Adipose tissue (tissue), 3 donors: ENCODE results near the gene ZNF346. TPM values are rescaled to one million over a fixed set of nuclear protein-coding genes. Genes with fewer than 3 reads are reported as not detected.

Experiments
- H3K27ac ChIP-seq: one replicate; pipeline ENCODE4 v1.5.1; 2013; ENCODE audit warnings: low read depth, low read length
- WGBS, 3 donors: extraction: QIAGEN DNeasy Blood & Tissue Kit; methylation state at CpG; one replicate each; pipeline ENCODE4 v1.1.7; 2013; 5-methylcytosine and 5-hydroxymethylcytosine counted together
- polyA plus RNA-seq, 3 donors: library from polyadenylated mRNA; stranded (reverse); fragments of 200-250 nt; gene quantifications; one replicate each; pipeline ENCODE4 v1.2.3, GENCODE V29; 2013
- donor health status: healthy with polysubstance abuse.
- donor health status: Bipolar disorder and iron deficiency.
- donor health status: healthy.

Gene ZNF346
- polyA plus RNA-seq, 3 donors: 5.3 to 6.0 (median 5.8) TPM

DNA sequence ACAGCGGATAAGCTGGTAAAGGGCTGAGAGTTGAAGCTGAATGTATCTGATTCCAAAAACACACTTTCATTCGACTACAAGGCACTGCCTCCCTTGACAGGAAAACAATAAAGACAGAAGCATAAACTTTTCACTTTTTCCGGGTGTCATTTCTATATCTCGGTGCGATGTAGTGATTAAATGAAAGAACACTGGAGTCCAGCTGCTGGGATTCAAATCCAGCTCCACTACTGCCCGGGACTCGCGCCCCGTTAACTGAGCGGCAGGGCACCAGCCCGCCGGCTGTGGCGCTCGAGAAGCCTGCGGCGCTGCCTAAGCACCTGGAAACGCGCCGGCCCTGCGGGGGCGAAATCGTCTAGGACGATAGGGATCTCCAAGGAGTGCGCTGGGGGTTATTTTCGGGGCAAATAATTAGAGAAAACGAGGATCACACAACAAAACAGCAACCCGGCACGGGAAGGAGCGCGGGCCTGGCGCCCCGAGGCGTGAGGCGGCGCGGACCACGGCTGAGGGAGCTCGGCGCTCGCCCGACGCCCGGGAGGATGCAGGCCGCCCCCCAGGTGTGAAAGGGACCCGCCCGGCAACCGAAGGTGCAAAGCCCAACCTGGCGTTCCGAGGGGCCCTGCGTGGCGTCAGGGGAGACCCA lies 16.8 kb upstream of the ZNF346 start:
- WGBS, 3 donors: 0 to 1% (median 1%) methylated on average over 46 to 51 of the region's 51 CpGs
- no peak overlapping the region for H3K27ac ChIP-seq

DNA sequence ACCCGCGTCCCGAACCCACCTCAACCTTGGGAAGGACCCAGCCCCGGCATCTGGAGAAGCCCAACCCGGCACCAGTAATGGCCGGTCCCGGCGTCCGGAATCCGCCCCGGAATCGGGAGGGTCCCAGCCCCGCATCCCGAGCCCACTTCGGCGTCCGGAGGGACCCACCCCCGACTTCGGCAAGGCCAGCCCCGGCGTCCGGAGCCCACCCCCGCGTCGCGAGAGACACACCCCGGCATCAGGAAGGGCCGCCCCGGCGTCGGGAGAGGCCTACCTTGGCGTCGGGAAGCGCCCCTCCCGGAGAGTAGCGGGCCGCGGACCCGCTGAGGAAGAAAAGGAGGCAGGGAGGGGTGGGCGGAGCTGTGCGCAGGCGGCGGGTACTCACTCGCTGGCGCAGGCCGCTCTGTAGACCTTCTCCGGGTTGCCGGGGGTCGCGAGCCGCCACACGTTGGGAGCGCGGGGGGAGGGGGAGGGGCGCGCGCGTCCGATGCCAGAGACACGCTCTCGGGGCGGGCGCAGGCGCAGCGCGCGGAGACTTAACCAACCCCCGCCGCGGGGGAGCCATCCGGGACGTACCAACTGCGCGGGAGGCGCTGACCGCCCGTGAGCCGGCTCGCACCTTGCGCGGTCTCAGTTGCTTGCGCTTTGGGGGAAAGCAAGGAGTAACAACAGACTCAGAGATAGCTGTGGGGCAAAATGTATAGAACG lies 16.1 kb upstream of the ZNF346 start, which contains the start of gene UIMC1:
TSS of gene UIMC1 (minus strand) at position 515 of the 708 bp plus-strand sequence. CDS start 24,164 bp downstream, outside the sequence.
- H3K27ac ChIP-seq: peak within 1 kb of the TSS; percentile 39
- WGBS, 3 donors: 0% methylated on average over 69 to 83 of the region's 83 CpGs

DNA sequence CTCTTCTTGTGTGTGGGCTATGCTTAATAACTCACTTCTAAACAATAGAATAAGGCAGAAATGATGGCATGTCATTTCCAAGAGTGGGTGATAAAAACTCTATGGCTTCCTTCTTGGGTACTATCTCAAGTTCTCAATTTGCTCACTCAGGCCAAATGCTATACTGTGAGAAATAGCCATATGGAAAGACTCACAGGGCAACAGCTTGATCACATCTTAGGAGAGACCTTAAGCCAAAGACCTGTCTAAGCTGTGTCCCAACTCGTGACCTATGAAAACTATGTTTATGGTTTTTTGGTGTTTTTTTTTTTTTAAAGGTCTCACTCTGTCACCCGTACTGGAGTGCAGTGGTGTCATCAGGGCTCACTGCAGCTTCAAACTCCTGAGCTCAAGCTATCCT lies 13.8 kb upstream of the ZNF346 start:
- 50 to 62% (median 56%) methylated on average over 2 of the region's 2 CpGs for WGBS, 3 donors
- no peak overlapping the region for H3K27ac ChIP-seq

DNA sequence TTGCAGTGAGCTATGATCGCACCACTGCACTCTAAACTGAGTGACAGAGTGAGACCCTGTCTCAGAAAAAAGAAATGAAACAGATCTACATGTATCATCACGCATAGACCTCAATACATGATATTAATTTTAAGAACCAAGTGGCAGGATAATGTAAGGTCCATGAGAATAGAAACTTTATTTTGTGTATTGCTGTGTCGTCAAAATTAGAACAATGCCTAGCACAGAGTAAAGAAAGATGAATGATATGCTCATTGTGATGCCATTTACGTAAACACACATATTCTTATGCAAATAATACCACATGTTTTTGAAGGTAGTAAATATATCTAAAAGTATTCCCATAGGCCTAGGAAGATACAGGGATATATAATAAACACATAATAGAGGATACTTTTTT lies 12.3 kb upstream of the ZNF346 start:
- no peak overlapping the region for H3K27ac ChIP-seq
- 96 to 97% (median 96%) methylated on average over 4 of the region's 4 CpGs for WGBS, 3 donors

DNA sequence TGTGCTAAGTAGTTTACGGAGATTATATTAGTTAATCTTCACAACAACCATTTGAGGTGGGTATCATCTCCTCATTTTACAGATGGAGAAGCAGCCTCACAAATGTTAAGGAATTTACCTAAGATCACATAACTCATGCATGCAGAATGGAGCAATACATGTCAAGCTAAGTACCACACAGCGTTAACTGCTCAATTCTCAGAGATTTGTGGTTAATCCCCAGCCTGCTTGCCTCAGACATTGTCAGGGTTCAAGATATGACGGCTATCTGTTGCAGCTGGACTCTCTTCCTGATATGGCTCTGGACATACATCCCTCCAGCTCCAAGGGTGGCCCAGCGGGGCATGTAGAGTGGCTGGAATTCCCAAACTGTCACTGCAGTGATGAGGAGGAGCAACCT lies 7.3 kb upstream of the ZNF346 start:
- 91 to 96% (median 91%) methylated on average over 4 of the region's 4 CpGs for WGBS, 3 donors

DNA sequence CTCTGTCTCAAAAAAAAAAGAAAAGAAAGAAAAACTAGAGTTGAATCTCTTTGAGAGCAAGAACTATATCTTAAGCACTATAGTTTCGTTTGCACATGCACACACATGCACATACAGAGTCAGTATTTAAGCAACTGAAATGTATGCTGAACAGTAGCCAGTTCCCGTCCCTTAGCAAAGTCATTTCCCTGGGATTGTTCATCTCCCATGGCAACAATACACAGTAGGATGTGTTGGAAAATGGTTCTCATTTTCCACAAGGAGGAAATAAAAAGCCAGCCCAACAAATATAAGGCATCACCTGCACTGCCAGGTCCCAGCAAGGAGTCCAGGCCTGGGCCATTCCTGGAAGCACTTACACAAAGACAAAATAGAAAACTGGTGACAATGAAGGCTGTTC lies 4.2 kb upstream of the ZNF346 start:
- WGBS, 3 donors: 86 to 91% (median 90%) methylated on average over 2 of the region's 2 CpGs

More for the DNA sequence above, 7.3 kb upstream of the ZNF346 start:
- H3K27ac ChIP-seq: no peak overlapping the region

DNA sequence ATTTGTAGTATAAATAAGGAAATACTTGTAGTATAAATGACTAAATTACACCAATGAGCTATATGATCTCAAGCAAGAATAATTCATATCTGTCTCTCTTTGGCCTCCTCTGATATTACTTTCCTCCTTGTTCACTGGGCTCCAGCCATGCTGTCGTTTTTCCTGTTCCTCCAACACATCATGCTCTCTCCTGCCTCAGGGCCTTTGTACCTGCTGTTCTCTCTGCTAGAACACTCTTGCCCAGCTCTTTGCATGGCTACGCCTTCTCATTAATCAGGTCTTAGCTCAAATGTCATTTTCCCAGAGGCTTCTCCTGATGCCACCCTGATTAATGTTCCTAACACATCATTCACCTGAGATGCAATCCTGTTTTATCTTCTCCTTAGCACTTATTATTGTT lies 2.5 kb upstream of the ZNF346 start:
- 96 to 98% (median 96%) methylated on average over 2 of the region's 2 CpGs for WGBS, 3 donors
- no peak overlapping the region for H3K27ac ChIP-seq

More for the DNA sequence above, 4.2 kb upstream of the ZNF346 start:
- no peak overlapping the region for H3K27ac ChIP-seq

DNA sequence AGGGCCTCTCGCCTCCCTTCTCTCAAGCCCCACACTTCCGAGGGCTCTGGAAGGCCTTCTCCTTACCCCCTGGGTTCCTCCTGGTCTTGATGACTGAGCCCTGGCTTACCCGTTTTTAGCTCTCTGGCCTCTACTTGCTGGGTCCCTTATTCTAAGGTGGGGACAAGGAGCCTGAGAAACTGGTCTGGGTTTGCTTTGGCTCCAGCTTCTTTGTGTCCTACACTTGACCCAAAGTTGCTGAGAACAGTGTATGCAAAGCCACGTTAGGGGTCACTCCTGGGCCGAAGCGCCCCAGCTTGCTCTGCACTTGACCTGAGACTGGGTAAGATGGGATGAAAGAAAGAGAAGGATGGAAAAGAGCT lies 788 bp downstream of the ZNF346 start:
- no peak overlapping the region for H3K27ac ChIP-seq
- 18 to 32% (median 19%) methylated on average over 6 of the region's 6 CpGs for WGBS, 3 donors

DNA sequence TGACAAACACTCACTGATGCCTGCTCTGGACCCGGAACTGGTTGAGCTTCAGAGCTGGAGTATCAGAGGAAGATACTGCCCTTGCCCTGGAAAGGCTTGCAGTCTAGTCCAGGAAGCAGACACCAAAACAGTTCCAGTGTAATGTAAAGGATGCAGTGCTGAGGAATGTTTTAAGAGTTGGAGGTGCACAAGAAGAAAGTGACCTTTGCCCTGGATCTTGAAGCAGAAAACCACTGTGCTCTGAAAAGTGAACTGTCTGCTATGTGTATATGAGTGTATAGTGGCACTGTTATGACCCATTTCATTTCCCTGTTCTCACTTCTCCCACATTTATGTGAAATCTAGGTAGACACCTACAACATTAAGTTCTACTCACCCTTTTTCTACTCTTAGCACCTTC lies 2.1 kb downstream of the ZNF346 start:
- 96 to 100% (median 96%) methylated on average over 1 of the region's 1 CpG for WGBS, 3 donors
- no peak overlapping the region for H3K27ac ChIP-seq

DNA sequence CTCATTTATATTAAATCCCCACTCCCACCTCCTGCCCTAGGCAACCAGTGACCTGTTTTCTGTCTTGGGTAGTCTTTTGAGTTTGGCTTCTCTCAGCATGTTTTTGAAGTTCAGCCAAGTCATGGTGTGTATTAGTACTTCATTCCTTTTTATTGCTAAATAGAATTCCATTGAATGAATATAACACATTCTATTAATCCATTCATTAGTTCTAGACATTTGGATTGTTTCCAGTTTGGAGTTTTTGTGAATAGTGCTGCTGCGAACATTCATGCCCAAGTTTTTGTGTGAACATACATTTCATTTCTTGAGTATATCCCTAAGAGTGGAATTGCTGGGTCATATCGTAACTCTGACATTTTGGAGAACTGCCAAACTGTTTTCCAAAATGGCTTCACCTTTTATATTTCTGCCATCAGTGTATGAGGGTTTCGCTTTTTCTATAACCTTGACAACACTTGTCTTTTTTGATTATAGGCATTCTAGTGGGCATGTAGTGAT lies 2.7 kb downstream of the ZNF346 start:
- 80 to 85% (median 82%) methylated on average over 3 of the region's 3 CpGs for WGBS, 3 donors
- no peak overlapping the region for H3K27ac ChIP-seq

DNA sequence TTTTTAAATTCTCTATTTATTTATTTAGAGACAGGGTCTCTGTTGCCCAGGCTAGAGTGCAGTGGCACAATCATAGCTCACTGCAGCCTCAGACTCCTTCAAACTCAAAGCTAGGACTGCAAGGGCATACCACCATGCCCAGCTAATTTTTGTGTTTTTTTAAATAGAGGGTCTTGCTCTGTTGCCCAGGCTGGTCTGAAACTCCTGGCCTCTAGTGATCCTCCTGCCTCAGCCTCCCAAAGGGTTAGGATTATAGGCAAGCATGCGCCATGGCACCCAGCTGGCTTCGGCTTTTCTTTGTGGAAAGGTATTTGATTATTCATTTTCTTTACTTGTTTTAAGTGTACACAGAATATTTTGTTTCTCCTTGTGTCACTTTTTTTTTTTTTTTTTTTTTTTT lies 5.2 kb downstream of the ZNF346 start:
- WGBS, 3 donors: 95 to 98% (median 97%) methylated on average over 2 of the region's 2 CpGs
- no peak overlapping the region for H3K27ac ChIP-seq

DNA sequence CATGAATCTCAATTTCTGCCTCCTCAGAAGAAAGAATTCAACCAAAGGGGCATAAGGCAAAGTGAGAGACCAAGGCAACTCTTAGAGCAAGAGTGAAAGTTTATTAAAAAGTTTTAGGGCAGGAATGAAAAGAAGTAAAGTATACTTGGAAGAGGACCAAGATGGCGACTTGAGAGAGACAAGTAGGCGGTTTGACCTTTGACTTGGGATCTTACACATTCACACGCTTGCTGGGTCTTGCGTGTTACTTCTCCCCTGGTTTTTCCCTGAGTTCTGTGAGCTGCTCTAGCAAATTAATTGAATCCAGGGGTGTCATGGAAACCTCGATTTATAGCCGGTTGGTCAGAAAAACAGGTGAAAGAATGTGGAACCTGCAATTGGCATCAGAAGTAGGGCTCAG lies 7.0 kb downstream of the ZNF346 start:
- WGBS, 3 donors: 93 to 97% (median 96%) methylated on average over 6 of the region's 6 CpGs
- H3K27ac ChIP-seq: no peak overlapping the region

DNA sequence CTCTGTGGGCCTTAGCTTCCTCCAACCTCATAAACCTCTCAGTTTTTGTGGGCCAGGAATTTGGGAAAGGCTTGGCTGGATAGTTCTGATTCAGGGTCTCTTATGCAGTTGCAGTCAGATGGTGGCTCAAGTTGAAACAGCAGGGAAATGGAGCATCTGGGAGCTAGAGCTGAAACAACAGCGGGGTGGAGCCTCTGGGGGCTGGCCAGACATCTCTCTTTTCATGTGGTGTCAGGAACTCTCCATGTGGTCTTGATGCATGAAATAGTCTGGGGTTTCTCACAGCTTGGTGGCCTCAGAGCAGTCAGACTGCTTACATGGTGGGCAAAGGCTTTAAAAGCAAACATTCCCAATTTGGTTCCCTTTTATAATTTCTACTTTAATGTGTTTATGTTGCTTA lies 13.5 kb downstream of the ZNF346 start:
- H3K27ac ChIP-seq: no peak overlapping the region
- WGBS, 3 donors: 64 to 81% (median 70%) methylated on average over 1 of the region's 1 CpG

DNA sequence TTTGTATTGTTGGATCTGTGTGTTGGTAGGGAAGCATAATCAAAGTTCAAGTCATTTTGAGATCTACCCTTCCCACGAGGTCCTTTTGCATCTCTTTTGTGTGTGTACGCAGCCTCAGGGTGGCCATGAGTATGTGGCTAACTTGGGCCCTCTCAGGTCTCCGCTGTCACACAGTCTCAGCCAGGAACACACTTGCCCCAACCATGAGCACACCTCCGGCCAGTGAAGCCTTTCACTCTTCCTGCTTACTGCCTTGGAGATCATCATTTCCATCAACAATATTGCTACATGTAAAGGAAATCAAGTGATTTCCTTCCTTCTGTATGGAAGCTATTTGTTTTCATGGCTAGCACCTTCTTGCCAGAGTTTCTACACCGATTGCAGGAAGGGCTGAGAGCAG lies 13.9 kb downstream of the ZNF346 start:
- H3K27ac ChIP-seq: no peak overlapping the region
- 60 to 81% (median 61%) methylated on average over 5 of the region's 5 CpGs for WGBS, 3 donors

DNA sequence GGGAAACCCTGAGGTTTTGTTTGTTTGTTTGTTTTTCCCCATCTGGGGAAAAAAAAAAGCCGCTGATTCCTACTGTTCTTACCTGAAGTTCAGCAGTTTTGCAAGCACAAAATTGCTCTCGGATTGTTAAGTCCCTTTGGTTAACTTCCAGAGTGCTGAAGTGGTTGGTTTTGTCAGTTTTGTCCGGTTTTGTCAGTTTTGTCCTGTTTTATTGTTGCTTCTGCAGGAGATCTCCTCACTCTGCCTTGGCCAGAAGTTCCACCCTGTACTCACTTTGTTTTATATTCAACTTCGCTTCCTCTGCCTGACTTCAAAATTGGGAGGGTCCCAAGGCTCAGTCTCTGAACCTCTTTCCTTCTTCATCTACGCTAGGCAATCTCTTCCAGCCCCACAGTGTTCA lies 14.4 kb downstream of the ZNF346 start:
- 87 to 96% (median 91%) methylated on average over 5 of the region's 5 CpGs for WGBS, 3 donors
- H3K27ac ChIP-seq: no peak overlapping the region

DNA sequence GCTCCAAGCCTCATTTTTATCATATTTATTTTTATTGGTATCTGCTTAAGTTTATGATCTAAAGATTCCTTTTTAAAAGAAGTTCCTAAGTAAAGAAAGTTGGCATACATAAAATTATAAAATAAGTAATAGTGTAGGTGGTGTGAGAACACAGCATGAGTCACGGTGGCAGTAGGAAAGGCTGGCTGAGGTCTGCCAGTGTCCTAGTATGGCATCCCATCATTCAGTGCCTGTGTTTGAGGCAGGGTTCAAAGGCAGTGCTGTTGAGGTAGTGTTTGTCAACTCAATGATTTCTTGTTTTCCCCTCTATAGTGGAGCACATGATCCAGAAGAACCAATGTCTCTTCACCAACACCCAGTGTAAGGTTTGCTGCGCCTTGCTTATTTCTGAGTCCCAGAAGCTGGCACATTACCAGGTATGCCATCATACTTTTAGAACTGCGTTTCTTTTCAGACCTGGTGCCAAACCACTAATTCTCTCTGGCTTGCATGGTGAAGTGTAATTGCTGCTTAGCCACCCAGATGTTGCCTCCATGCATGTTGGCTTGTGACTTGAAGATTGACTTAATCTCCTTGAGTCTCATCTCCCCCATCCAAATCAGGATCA lies 18.4 kb downstream of the ZNF346 start:
- 78 to 84% (median 81%) methylated on average over 3 of the region's 3 CpGs for WGBS, 3 donors

DNA sequence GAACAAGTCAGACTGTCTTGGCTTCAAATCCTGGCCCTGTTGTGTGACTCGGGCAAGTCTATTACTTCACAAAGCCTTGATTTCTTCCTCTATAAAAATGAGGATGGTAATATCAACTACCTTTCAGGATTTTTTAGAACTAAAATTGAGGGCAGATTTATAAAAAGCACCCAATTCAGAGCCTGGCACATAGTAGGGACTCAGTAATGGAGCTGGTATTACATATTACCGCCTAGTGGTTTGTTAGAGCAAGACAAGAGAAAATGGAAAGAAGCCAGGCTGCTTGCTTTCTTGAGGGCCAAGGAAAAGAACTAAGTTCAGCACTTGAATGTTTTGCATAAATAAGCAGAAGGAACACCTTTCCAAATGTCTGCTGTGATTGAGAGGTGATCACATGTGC lies 19.4 kb downstream of the ZNF346 start:
- no peak overlapping the region for H3K27ac ChIP-seq
- WGBS, 3 donors: 94 to 96% (median 94%) methylated on average over 2 of the region's 2 CpGs

More for the DNA sequence above, 18.4 kb downstream of the ZNF346 start:
- H3K27ac ChIP-seq: no peak overlapping the region

DNA sequence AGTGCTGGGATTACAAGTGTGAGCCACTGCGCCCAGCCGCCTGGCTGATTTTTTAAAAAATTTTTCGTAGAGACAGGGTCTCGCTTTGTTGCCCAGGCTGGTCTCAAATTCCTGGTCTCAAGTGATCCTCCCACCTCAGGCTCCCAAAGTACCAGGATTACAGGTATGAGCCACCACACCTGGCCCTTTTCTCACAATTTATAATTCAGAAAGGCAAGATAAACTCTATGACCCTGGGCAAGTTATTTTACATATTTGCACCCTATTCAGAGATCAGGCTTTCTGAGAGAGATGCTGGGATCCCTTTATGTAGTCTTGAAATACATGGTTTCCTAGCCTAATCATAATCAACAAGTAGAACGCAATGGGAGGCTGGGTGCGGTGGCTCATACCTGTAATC lies 20.6 kb downstream of the ZNF346 start:
- WGBS, 3 donors: 86 to 98% (median 98%) methylated on average over 6 of the region's 6 CpGs

DNA sequence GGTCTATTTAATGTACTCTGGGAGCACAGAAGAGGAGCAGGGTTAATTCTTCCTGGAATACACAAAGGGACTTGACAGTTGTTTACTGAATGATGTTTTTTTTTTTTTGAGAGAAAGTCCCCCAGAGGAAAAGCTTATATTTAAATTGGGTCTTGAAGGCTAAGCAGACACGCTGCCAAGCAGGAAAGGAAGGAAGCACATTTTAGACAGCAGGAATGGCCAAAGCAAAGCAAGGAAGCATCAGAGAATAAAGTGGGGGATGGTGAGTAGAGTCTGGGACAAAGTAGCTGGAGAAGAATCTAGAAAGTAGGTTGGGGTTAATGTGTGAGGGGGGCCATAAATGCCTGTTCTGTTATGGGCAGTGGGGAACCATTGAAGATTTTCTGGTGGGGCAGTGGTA lies 21.5 kb downstream of the ZNF346 start:
- WGBS, 3 donors: 29 to 68% (median 55%) methylated on average over 1 of the region's 1 CpG
- H3K27ac ChIP-seq: no peak overlapping the region

More for the DNA sequence above, 20.6 kb downstream of the ZNF346 start:
- H3K27ac ChIP-seq: no peak overlapping the region
